Renal cortex interstitium (tissue), 11 donors: ENCODE measurements around the gene UBE2G2. TPM values are rescaled to one million over a fixed set of nuclear protein-coding genes. Genes with fewer than 3 reads are reported as not detected.

ENCODE experiments used
- DNase-seq, 11 donors: peaks; one replicate each; pipeline ENCODE4 v3.0.0-alpha.2; 2013; ENCODE audit warnings: low read depth in 9 of 11, low spot score in 4 of 11; ENCODE audit errors: extremely low read depth in 1 of 11
- polyA plus RNA-seq, 3 donors: library from polyadenylated mRNA; unstranded; fragments of 120-200 nt; gene quantifications; one replicate each; pipeline ENCODE4 v1.2.1, GENCODE V29; 2013; ENCODE audit not compliant: insufficient read length in 3 of 3

The UBE2G2 gene
- polyA plus RNA-seq, 3 donors, result 82.1 to 132 (median 83.4) TPM

- no peak for DNase-seq
These were observed 60.9 kb downstream of the UBE2G2 start for GRCh38 chr21:44740742-44741141.

GRCh38 chr21:44739316-44739715 is 62.3 kb downstream of the UBE2G2 start:
- DNase-seq, result no peak

GRCh38 chr21:44738621-44739020 is 63.0 kb downstream of the UBE2G2 start:
- DNase-seq, result no peak

GRCh38 chr21:44737706-44738354 is 63.8 kb downstream of the UBE2G2 start:
- DNase-seq, result no peak

- DNase-seq, result no peak
These were observed 65.2 kb downstream of the UBE2G2 start for GRCh38 chr21:44736291-44737004.

- no peak for DNase-seq
These were observed 65.8 kb downstream of the UBE2G2 start for GRCh38 chr21:44735821-44736220.

- DNase-seq, result no peak
These were observed 66.8 kb downstream of the UBE2G2 start for GRCh38 chr21:44734841-44735240.

GRCh38 chr21:44734026-44734745 is 67.4 kb downstream of the UBE2G2 start:
- DNase-seq, result no peak

- DNase-seq, result no peak
These were observed 68.7 kb downstream of the UBE2G2 start for GRCh38 chr21:44732956-44733355.

- DNase-seq, result no peak
These were observed 69.4 kb downstream of the UBE2G2 start for GRCh38 chr21:44732263-44732662.

- DNase-seq, result no peak
These were observed 70.6 kb downstream of the UBE2G2 start for GRCh38 chr21:44730951-44731579.

GRCh38 chr21:44730028-44730395 is 71.6 kb downstream of the UBE2G2 start:
- DNase-seq, result no peak

GRCh38 chr21:44729336-44730027 is 72.1 kb downstream of the UBE2G2 start:
- no peak for DNase-seq

GRCh38 chr21:44728716-44729115 is 72.9 kb downstream of the UBE2G2 start:
- DNase-seq, result no peak

GRCh38 chr21:44727757-44728156 is 73.9 kb downstream of the UBE2G2 start:
- DNase-seq, result no peak

- DNase-seq, result no peak
These were observed 74.3 kb downstream of the UBE2G2 start for GRCh38 chr21:44727321-44727720.

- no peak for DNase-seq
These were observed 74.8 kb downstream of the UBE2G2 start for GRCh38 chr21:44726826-44727225.

GRCh38 chr21:44724926-44725325 is 76.7 kb downstream of the UBE2G2 start:
- no peak for DNase-seq

GRCh38 chr21:44724196-44724595 is 77.4 kb downstream of the UBE2G2 start:
- no peak for DNase-seq
